WTC11 (cell line): Measurements from ENCODE around the gene PLPPR3. TPM values are rescaled to one million over a fixed set of nuclear protein-coding genes. Genes with fewer than 3 reads are reported as not detected.
A peak's percentile ranks its signal among the peaks of the same experiment; 100 is the strongest.

Experiments
- ATAC-seq: fragments of 200-7000 bp; cut with Tn5 transposase; 2 replicates; pipeline ENCODE4 v1.10.0; 2021; ENCODE audit warnings: mild to moderate bottlenecking, moderate library complexity
- CTCF ChIA-PET: fragments of 300-600 bp; sonication (Branson Sonifier 250); formaldehyde crosslinking; loops from one replicate; lab custom pipeline; 2021; ENCODE audit warnings: antibody characterized with exemption; lab: Charles Lee
- POLR2A ChIA-PET: fragments of 350-600 bp; sonication (Branson Sonifier 250); formaldehyde crosslinking; loops from one replicate; lab custom pipeline; 2021; ENCODE audit warnings: antibody characterized with exemption; lab: Charles Lee
- DNase-seq: peaks from one replicate; pipeline ENCODE4 v3.0.0; 2021; ENCODE audit warnings: low spot score
- H3K27ac Mint-ChIP-seq: 2 replicates; pipeline ENCODE4 v1.8.0; 2021; ENCODE audit warnings: mixed read lengths
- H3K27me3 Mint-ChIP-seq: 2 replicates; pipeline ENCODE4 v1.8.0; 2021; ENCODE audit warnings: low read depth, mild to moderate bottlenecking, moderate library complexity, mixed read lengths
- H3K36me3 Mint-ChIP-seq: 2 replicates; pipeline ENCODE4 v1.8.0; 2021; ENCODE audit warnings: mixed read lengths
- H3K4me1 Mint-ChIP-seq: 2 replicates; pipeline ENCODE4 v1.8.0; 2022; ENCODE audit warnings: mixed read lengths
- H3K4me3 Mint-ChIP-seq: 2 replicates; pipeline ENCODE4 v1.8.0; 2021; ENCODE audit warnings: mild to moderate bottlenecking, moderate library complexity, mixed read lengths
- H3K9me3 Mint-ChIP-seq: 2 replicates; pipeline ENCODE4 v1.8.0; 2021; ENCODE audit warnings: mixed read lengths
- CREB1 ChIP-seq: sonication (generic); formaldehyde crosslinking; IDR thresholded peaks from 2 replicates; pipeline ENCODE4 v1.8.0; 2023; ENCODE audit warnings: mild to moderate bottlenecking, missing genetic modification reagents
- ERG ChIP-seq: fragments of 250-450 bp; sonication (Bioruptor Pico); IDR thresholded peaks from 2 replicates; pipeline ENCODE4 v1.8.0; 2021; ENCODE audit warnings: mild to moderate bottlenecking
- FOXP1 ChIP-seq: sonication (generic); formaldehyde crosslinking; IDR thresholded peaks from 2 replicates; pipeline ENCODE4 v1.8.0; 2022; ENCODE audit warnings: missing genetic modification reagents, mild to moderate bottlenecking, moderate library complexity, borderline replicate concordance
- GTF2I ChIP-seq: fragments of 250-450 bp; sonication (Bioruptor Pico); conservative IDR thresholded peaks from 2 replicates; pipeline ENCODE4 v1.4.0; 2021; ENCODE audit warnings: mild to moderate bottlenecking
- JAZF1 ChIP-seq: fragments of 250-450 bp; sonication (Bioruptor Pico); IDR thresholded peaks from 2 replicates; pipeline ENCODE4 v1.9.0; 2021; ENCODE audit warnings: moderate library complexity, mild to moderate bottlenecking, inconsistent platforms
- MAX ChIP-seq: sonication (generic); formaldehyde crosslinking; IDR thresholded peaks from 2 replicates; pipeline ENCODE4 v1.8.0; 2022; ENCODE audit warnings: mild to moderate bottlenecking, missing genetic modification reagents
- MXD4 ChIP-seq: fragments of 250-450 bp; sonication (Bioruptor Pico); IDR thresholded peaks from 2 replicates; pipeline ENCODE4 v1.8.0; 2021; ENCODE audit warnings: mild to moderate bottlenecking, moderate library complexity, borderline replicate concordance
- SMAD3 ChIP-seq: sonication (generic); formaldehyde crosslinking; IDR thresholded peaks from 2 replicates; pipeline ENCODE4 v1.8.0; 2022; ENCODE audit warnings: missing genetic modification reagents, mild to moderate bottlenecking, borderline replicate concordance
- USF2 ChIP-seq: sonication (generic); formaldehyde crosslinking; IDR thresholded peaks from 2 replicates; pipeline ENCODE4 v1.8.1; 2023; ENCODE audit warnings: mild to moderate bottlenecking, missing genetic modification reagents, moderate library complexity
- ZNF138 ChIP-seq: sonication (generic); formaldehyde crosslinking; conservative IDR thresholded peaks from 2 replicates; pipeline ENCODE4 v1.8.1; 2022; ENCODE audit warnings: mild to moderate bottlenecking, moderate library complexity, missing genetic modification reagents
- ZNF263 ChIP-seq: sonication (generic); formaldehyde crosslinking; IDR thresholded peaks from 2 replicates; pipeline ENCODE4 v1.8.1; 2022; ENCODE audit warnings: low read depth, mild to moderate bottlenecking, moderate library complexity, missing genetic modification reagents
- total RNA-seq: library from RNA; stranded (reverse); gene quantifications from 3 replicates; pipeline ENCODE4 v1.2.3, GENCODE V29; 2021
- TF ChIP-seq, protein P1 (sequence below): fragments of 200-600 bp; IDR thresholded peaks from 2 replicates; pipeline ENCODE4 v1.8.0; 2022; ENCODE audit warnings: antibody characterized with exemption
- TF ChIP-seq, protein P2 (sequence below): sonication (generic); formaldehyde crosslinking; IDR thresholded peaks from 2 replicates; pipeline ENCODE4 v1.8.1; 2022; ENCODE audit warnings: low read depth, mild to moderate bottlenecking, moderate library complexity, missing genetic modification reagents, borderline replicate concordance

PLPPR3 gene
- total RNA-seq, 1 experiment from 2014 or later = 60.6 TPM

- TF ChIP-seq, protein P1, sequence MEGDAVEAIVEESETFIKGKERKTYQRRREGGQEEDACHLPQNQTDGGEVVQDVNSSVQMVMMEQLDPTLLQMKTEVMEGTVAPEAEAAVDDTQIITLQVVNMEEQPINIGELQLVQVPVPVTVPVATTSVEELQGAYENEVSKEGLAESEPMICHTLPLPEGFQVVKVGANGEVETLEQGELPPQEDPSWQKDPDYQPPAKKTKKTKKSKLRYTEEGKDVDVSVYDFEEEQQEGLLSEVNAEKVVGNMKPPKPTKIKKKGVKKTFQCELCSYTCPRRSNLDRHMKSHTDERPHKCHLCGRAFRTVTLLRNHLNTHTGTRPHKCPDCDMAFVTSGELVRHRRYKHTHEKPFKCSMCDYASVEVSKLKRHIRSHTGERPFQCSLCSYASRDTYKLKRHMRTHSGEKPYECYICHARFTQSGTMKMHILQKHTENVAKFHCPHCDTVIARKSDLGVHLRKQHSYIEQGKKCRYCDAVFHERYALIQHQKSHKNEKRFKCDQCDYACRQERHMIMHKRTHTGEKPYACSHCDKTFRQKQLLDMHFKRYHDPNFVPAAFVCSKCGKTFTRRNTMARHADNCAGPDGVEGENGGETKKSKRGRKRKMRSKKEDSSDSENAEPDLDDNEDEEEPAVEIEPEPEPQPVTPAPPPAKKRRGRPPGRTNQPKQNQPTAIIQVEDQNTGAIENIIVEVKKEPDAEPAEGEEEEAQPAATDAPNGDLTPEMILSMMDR = no peak
Observed at GRCh38 chr19:776549-776948, 45.2 kb downstream of the PLPPR3 start (continued).

- Mint-ChIP-seq H3K36me3 (no peaks in the 10 kb centered on the region), H3K4me1 (no peaks in the 10 kb centered on the region), H3K9me3 (no peaks in the 10 kb centered on the region), H3K27me3 (no peaks in the 10 kb centered on the region), H3K4me3 (no peak overlapping the region), H3K27ac (no peak overlapping the region)
- peak; percentile 79 for ATAC-seq
- TF ChIP-seq ZNF138 (no peak), USF2 (CRISPR knock-in tag) (no peak), GTF2I (CRISPR knock-in tag) (peak; percentile 84; the same call in 1 of the 2 replicates), FOXP1 (0 out of 2 replicates have a peak, but pooled peaks have one; percentile 31), JAZF1 (CRISPR knock-in tag) (no peak), SMAD3 (CRISPR knock-in tag) (no peak), CREB1 (no peak), MXD4 (CRISPR knock-in tag) (no peak), MAX (no peak)
- TF ChIP-seq, protein P2, sequence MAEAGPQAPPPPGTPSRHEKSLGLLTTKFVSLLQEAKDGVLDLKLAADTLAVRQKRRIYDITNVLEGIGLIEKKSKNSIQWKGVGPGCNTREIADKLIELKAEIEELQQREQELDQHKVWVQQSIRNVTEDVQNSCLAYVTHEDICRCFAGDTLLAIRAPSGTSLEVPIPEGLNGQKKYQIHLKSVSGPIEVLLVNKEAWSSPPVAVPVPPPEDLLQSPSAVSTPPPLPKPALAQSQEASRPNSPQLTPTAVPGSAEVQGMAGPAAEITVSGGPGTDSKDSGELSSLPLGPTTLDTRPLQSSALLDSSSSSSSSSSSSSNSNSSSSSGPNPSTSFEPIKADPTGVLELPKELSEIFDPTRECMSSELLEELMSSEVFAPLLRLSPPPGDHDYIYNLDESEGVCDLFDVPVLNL = no peak
- DNase-seq = peak; percentile 64
- POLR2A ChIA-PET = interaction anchor here (0.6 to 1.7 kb wide), 2 partner anchors 26 to 146 kb away, joined by 3 to 5 read pairs; no protein-coding TSS in a partner anchor
- CTCF ChIA-PET = interaction anchor here (0.6 to 1.9 kb wide), 12 partner anchors 9 to 276 kb away, joined by 3 to 9 read pairs (median 4); no protein-coding TSS in a partner anchor
Observed at GRCh38 chr19:772730-773436, 48.9 kb downstream of the PLPPR3 start.

DNA sequence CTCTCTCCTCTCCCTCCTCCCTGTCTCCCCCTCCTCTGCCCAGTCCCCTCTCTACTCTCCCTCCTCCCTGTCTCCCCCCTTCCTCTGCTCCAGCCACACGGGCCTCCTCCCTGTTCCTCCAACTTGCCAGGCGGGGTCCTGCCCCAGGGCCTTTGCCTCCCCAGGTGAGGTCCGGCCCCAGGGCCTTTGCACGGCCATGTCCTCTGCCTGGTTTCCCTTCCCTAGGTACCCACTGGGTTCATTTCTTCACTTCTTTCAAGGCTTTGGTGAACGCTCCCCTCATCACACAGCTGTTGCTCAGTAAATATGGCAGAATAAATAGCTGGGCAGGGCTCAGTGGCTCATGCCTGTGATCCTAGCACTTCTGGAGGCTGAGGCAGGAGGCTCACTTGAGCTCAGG lies 49.7 kb downstream of the PLPPR3 start:
- DNase-seq (no peak), ATAC-seq (no peak)
- peak; percentile 43; the same call in 1 of the 2 replicates for TF ChIP-seq GTF2I (CRISPR knock-in tag)
- TF ChIP-seq ZNF263 = peak; percentile 48; the same call in 1 of the 2 replicates
- no peak for TF ChIP-seq MAX
- no peak for TF ChIP-seq ERG (CRISPR knock-in tag)
- Mint-ChIP-seq H3K9me3 (no peaks in the 10 kb centered on the region), H3K4me1 (no peaks in the 10 kb centered on the region), H3K27ac (no peak overlapping the region), H3K36me3 (no peaks in the 10 kb centered on the region), H3K4me3 (no peak overlapping the region), H3K27me3 (no peaks in the 10 kb centered on the region)
- ChIA-PET POLR2A (interaction anchor here (1.7 kb wide), 1 partner anchor 27 kb away, joined by 5 read pairs; no protein-coding TSS in a partner anchor), CTCF (interaction anchor here (1.2 to 1.9 kb wide), 3 partner anchors 10 to 43 kb away, joined by 4 to 9 read pairs (median 5); no protein-coding TSS in a partner anchor)
